Body of pancreas (tissue), 4 donors: ENCODE results near the gene PNKD. TPM values are rescaled to one million over a fixed set of nuclear protein-coding genes. Genes with fewer than 3 reads are reported as not detected.

Source experiments
- ATAC-seq: fragments of 150-250 bp; one replicate; pipeline ENCODE4 v1.9.1; 2016
- DNase-seq, 4 donors: peaks; one replicate each; pipeline ENCODE4 v3.0.0-alpha.2; 2019
- H3K27ac ChIP-seq, 4 donors: fragments of 200-600 bp; sonication (generic); 1 replicate in 3 of 4; 2 replicates in 1 of 4; pipeline versions ENCODE4 v1.5.1 to v1.6.1; 2016 to 2019; ENCODE audit warnings: mild to moderate bottlenecking in 1 of 4, mixed read lengths in 1 of 4, moderate library complexity in 1 of 4
- H3K27me3 ChIP-seq, 2 donors: fragments of 200-600 bp; sonication (generic); one replicate each; pipeline ENCODE4 v1.6.0; 2016; ENCODE audit warnings: mild to moderate bottlenecking in 1 of 2
- H3K36me3 ChIP-seq, 2 donors: fragments of 200-600 bp; sonication (generic); replicated peaks in 1 of 2; 2 replicates each; pipeline ENCODE4 v1.5.1; 2016; ENCODE audit warnings: low read depth in 2 of 2; ENCODE audit not compliant: insufficient read depth in 1 of 2
- H3K4me1 ChIP-seq: fragments of 200-600 bp; sonication (generic); one replicate; pipeline ENCODE4 v1.6.0; 2016
- H3K4me3 ChIP-seq, 2 donors: fragments of 200-600 bp; sonication (generic); 1 replicate in 1 of 2; 2 replicates in 1 of 2; pipeline ENCODE4 v1.5.1; 2016 to 2019
- H3K9me3 ChIP-seq, 3 donors: fragments of 200-600 bp; sonication (generic); 1 replicate in 2 of 3; 2 replicates in 1 of 3; pipeline ENCODE4 v1.5.1; 2016
- CTCF ChIP-seq, 7 experiments: fragments of 450-650 bp in 4 of 7; fragments of 200-600 bp in 3 of 7; sonication (generic) in 3 of 7; IDR thresholded peaks; one replicate each; pipeline ENCODE4 v1.5.1; 2016 to 2019; ENCODE audit warnings: antibody characterized with exemption in 7 of 7
- POLR2A ChIP-seq, 3 donors: fragments of 450-650 bp; IDR thresholded peaks; one replicate each; pipeline ENCODE4 v1.6.1; 2016; ENCODE audit warnings: antibody characterized with exemption in 3 of 3, mild to moderate bottlenecking in 2 of 3
- WGBS, 2 donors: methylation state at CpG; one replicate each; pipeline ENCODE4 v1.1.5; 2017; 5-methylcytosine and 5-hydroxymethylcytosine counted together
- intact Hi-C: fragments of 100-400 bp; cut with DNase I; formaldehyde crosslinking; loops from one replicate; pipeline ENCODE4 v1.15.1; 2023
- total RNA-seq, 2 donors: library from RNA; depleted of rRNA; stranded (reverse); fragments of >200 nt; gene quantifications; one replicate each; pipeline ENCODE4 v1.1.0, GENCODE V29; 2016

PNKD gene
- total RNA-seq, 2 donors from 2014 or later = 17.1 to 21.3 TPM

- Histone ChIP-seq H3K9me3 (no peaks in the 10 kb centered on the region), H3K27ac (peak overlapping the region in 1 of 4 donors; percentile 45), H3K27me3 (no peaks in the 10 kb centered on the region), H3K36me3 (no peaks in the 10 kb centered on the region), H3K4me1 (peaks cover 15% of the 10 kb centered on the region), H3K4me3 (no peak overlapping the region)
- DNase-seq (no peak), ATAC-seq (no peak)
- TF ChIP-seq POLR2A (IDR thresholded peaks at IDR 0.05) (no peak), CTCF (IDR thresholded peaks at IDR 0.05) (no peak)
- 73 to 78% methylated on average over 3 of the region's 3 CpGs for WGBS, 2 donors
- intact Hi-C loops = no loop called here
Observed at GRCh38 chr2:218363736-218364135, 93.4 kb downstream of the PNKD start.

- no peaks in the 10 kb centered on the region for H3K36me3 ChIP-seq
- H3K27me3 ChIP-seq = no peaks in the 10 kb centered on the region
- intact Hi-C loops = no loop called here
- DNase-seq (no peak), ATAC-seq (no peak)
- WGBS, 2 donors = 74 to 79% methylated on average over 6 of the region's 6 CpGs
- H3K9me3 ChIP-seq = no peaks in the 10 kb centered on the region
- H3K27ac ChIP-seq = no peak overlapping the region
- TF ChIP-seq POLR2A (IDR thresholded peaks at IDR 0.05) = no peak
- TF ChIP-seq CTCF (IDR thresholded peaks at IDR 0.05) = no peak
- H3K4me1 ChIP-seq = peaks cover 15% of the 10 kb centered on the region
- no peak overlapping the region for H3K4me3 ChIP-seq
Observed at GRCh38 chr2:218364196-218364595, 93.9 kb downstream of the PNKD start.

GRCh38 chr2:218366621-218367414 is 96.5 kb downstream of the PNKD start:
- 95 to 98% methylated on average over 5 to 9 of the region's 9 CpGs for WGBS, 2 donors
- Histone ChIP-seq H3K4me3 (no peak overlapping the region), H3K9me3 (no peaks in the 10 kb centered on the region), H3K27ac (peak overlapping the region in 3 of 4 donors; percentile 81 to 95 (median 90)), H3K36me3 (no peaks in the 10 kb centered on the region), H3K4me1 (peaks cover 8% of the 10 kb centered on the region), H3K27me3 (no peaks in the 10 kb centered on the region)
- intact Hi-C loops = no loop called here
- ATAC-seq (no peak), DNase-seq (no peak)
- TF ChIP-seq POLR2A (IDR thresholded peaks at IDR 0.05) = no peak
- TF ChIP-seq CTCF (IDR thresholded peaks at IDR 0.05) = no peak

- TF ChIP-seq CTCF (IDR thresholded peaks at IDR 0.05) = peak in 1 of 7 experiments; percentile 16
- peak; percentile 81 to 96 (median 94) for TF ChIP-seq POLR2A (IDR thresholded peaks at IDR 0.05)
- H3K27ac ChIP-seq = peak overlapping the region; percentile 64 to 95 (median 86)
- whole genome bisulfite sequencing, 2 donors = 2 to 22% methylated on average over 3 to 59 of the region's 60 CpGs
- peaks cover 8% of the 10 kb centered on the region for H3K4me1 ChIP-seq
- H3K4me3 ChIP-seq = peak overlapping the region; percentile 6 to 27
- no peaks in the 10 kb centered on the region for H3K9me3 ChIP-seq
- H3K27me3 ChIP-seq = no peaks in the 10 kb centered on the region
- H3K36me3 ChIP-seq = no peaks in the 10 kb centered on the region
- DNase-seq (peak; percentile 86 to 93 (median 89)), ATAC-seq (peak; percentile 96)
- intact Hi-C loops = no loop called here
Observed at GRCh38 chr2:218367415-218368149, 97.3 kb downstream of the PNKD start.
